ENCODE measurements around the gene PLCL1. TPM values are rescaled to one million over a fixed set of nuclear protein-coding genes. Genes with fewer than 3 reads are reported as not detected.

The PLCL1 gene
- polyA plus RNA-seq, 3 donors: 0.69 to 1.4 (median 0.79) TPM

GRCh38 chr2:198143793-198144192 is 339.4 kb downstream of the PLCL1 start:
- H3K4me2 ChIP-seq (replicated peaks; ENCODE audit: extremely low read depth, low read length, poor library complexity, severe bottlenecking): no peak overlapping the region
- no CpG with 5 or more reads among the region's 1 CpG for WGBS (ENCODE audit: insufficient coverage)
- H3K4me3 ChIP-seq (replicated peaks in 1 of 3; ENCODE audit: low read depth in 2 of 3, low read length in 3 of 3): no peak overlapping the region
- no peaks in the 10 kb centered on the region for H3K9me3 Mint-ChIP-seq
- intact Hi-C loops (cut with micrococcal nuclease): no loop called here
- H3K27ac ChIP-seq (ENCODE audit: low read depth in 1 of 2, low read length in 2 of 2): no peak overlapping the region
- no peak overlapping the region for H3K9ac ChIP-seq (ENCODE audit: insufficient read depth, low read length, poor library complexity, severe bottlenecking)
- H3K27me3 ChIP-seq (ENCODE audit: control insufficient read depth in 2 of 2, insufficient read depth in 2 of 2, low read length in 2 of 2): no peaks in the 10 kb centered on the region
- TF ChIP-seq, protein P1, sequence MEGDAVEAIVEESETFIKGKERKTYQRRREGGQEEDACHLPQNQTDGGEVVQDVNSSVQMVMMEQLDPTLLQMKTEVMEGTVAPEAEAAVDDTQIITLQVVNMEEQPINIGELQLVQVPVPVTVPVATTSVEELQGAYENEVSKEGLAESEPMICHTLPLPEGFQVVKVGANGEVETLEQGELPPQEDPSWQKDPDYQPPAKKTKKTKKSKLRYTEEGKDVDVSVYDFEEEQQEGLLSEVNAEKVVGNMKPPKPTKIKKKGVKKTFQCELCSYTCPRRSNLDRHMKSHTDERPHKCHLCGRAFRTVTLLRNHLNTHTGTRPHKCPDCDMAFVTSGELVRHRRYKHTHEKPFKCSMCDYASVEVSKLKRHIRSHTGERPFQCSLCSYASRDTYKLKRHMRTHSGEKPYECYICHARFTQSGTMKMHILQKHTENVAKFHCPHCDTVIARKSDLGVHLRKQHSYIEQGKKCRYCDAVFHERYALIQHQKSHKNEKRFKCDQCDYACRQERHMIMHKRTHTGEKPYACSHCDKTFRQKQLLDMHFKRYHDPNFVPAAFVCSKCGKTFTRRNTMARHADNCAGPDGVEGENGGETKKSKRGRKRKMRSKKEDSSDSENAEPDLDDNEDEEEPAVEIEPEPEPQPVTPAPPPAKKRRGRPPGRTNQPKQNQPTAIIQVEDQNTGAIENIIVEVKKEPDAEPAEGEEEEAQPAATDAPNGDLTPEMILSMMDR (IDR thresholded peaks at IDR 0.05): no peak
- peaks cover 0 to 2% (median 0%) of the 10 kb centered on the region in 3 donors for H3K27me3 Mint-ChIP-seq (ENCODE audit: low read depth in 3 of 3)
- no peak overlapping the region for H3K4me3 Mint-ChIP-seq
- H3K9me3 ChIP-seq (replicated peaks in 1 of 2; ENCODE audit: control insufficient read depth in 1 of 2, insufficient read depth in 1 of 2, low read length in 2 of 2): no peaks in the 10 kb centered on the region
- no peaks in the 10 kb centered on the region for H3K36me3 Mint-ChIP-seq
- no peaks in the 10 kb centered on the region for H4K20me1 ChIP-seq (ENCODE audit: insufficient read depth, low read length)
- H2AFZ ChIP-seq (ENCODE audit: insufficient read depth, low read depth, low read length, poor library complexity, severe bottlenecking): no peak overlapping the region
- H3K4me1 Mint-ChIP-seq: no peaks in the 10 kb centered on the region
- DNase-seq: no peak
- no peaks in the 10 kb centered on the region for H3K79me2 ChIP-seq (ENCODE audit: insufficient read depth, low read length)
- H3K36me3 ChIP-seq (replicated peaks in 1 of 2; ENCODE audit: control insufficient read depth in 1 of 2, insufficient read depth in 2 of 2, low read length in 2 of 2): no peaks in the 10 kb centered on the region
- H3K4me1 ChIP-seq (ENCODE audit: control insufficient read depth in 1 of 2, insufficient read depth in 2 of 2, low read length in 2 of 2): no peaks in the 10 kb centered on the region
- H3K27ac Mint-ChIP-seq: no peak overlapping the region

DNA sequence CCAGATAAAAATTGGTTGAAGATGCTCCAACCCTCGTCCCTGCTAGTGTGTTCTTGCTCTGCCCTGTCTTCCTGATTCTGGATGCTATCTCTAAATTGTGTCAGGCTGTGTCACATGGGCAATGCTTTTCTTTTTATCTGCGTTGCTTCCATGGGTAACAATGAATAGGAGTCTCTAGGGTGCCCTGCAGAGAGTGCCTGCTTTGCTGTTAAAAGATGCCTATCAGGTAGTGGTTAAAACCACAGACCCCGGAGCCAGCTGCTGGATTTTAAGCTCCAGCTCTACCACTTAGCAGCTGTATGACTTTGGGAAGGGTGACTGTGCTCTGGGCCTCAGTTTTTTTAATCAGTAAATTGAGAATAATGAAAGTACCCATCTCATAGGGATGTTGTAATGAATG is 340.3 kb downstream of the PLCL1 start:
- 0% methylated on average over 1 of the region's 3 CpGs for WGBS (ENCODE audit: insufficient coverage)
- Histone ChIP-seq H2AFZ (ENCODE audit: insufficient read depth, low read depth, low read length, poor library complexity, severe bottlenecking) (no peak overlapping the region), H3K27ac (ENCODE audit: low read depth in 1 of 2, low read length in 2 of 2) (no peak overlapping the region), H3K4me3 (replicated peaks in 1 of 3; ENCODE audit: low read depth in 2 of 3, low read length in 3 of 3) (no peak overlapping the region), H3K4me2 (replicated peaks; ENCODE audit: extremely low read depth, low read length, poor library complexity, severe bottlenecking) (no peak overlapping the region), H3K79me2 (ENCODE audit: insufficient read depth, low read length) (no peaks in the 10 kb centered on the region), H4K20me1 (ENCODE audit: insufficient read depth, low read length) (no peaks in the 10 kb centered on the region), H3K27me3 (ENCODE audit: control insufficient read depth in 2 of 2, insufficient read depth in 2 of 2, low read length in 2 of 2) (no peaks in the 10 kb centered on the region), H3K4me1 (ENCODE audit: control insufficient read depth in 1 of 2, insufficient read depth in 2 of 2, low read length in 2 of 2) (no peaks in the 10 kb centered on the region), H3K9ac (ENCODE audit: insufficient read depth, low read length, poor library complexity, severe bottlenecking) (no peak overlapping the region), H3K36me3 (replicated peaks in 1 of 2; ENCODE audit: control insufficient read depth in 1 of 2, insufficient read depth in 2 of 2, low read length in 2 of 2) (no peaks in the 10 kb centered on the region), H3K9me3 (replicated peaks in 1 of 2; ENCODE audit: control insufficient read depth in 1 of 2, insufficient read depth in 1 of 2, low read length in 2 of 2) (no peaks in the 10 kb centered on the region)
- TF ChIP-seq, protein P1 (IDR thresholded peaks at IDR 0.05): no peak
- no peaks in the 10 kb centered on the region for H3K4me1 Mint-ChIP-seq
- H3K4me3 Mint-ChIP-seq: no peak overlapping the region
- H3K36me3 Mint-ChIP-seq: no peaks in the 10 kb centered on the region
- no peaks in the 10 kb centered on the region for H3K9me3 Mint-ChIP-seq
- H3K27ac Mint-ChIP-seq: no peak overlapping the region
- intact Hi-C loops (cut with micrococcal nuclease): no loop called here
- DNase-seq: no peak
- H3K27me3 Mint-ChIP-seq (ENCODE audit: low read depth in 3 of 3): peaks cover 0 to 2% (median 0%) of the 10 kb centered on the region in 3 donors

Measured in CD14-positive monocyte (primary cell).